Neural cell (in vitro differentiated cells): Measurements from ENCODE around the gene RAD51B. TPM values are rescaled to one million over a fixed set of nuclear protein-coding genes. Genes with fewer than 3 reads are reported as not detected.

Experiments
- H2AFZ ChIP-seq: fragments of 200-600, 300-800 bp; sonication (generic), shearing (Covaris generic); 2 replicates; pipeline ENCODE4 v1.6.0; 2014; ENCODE audit warnings: low read depth, mild to moderate bottlenecking, antibody characterized with exemption, low read length, moderate library complexity
- H3F3A ChIP-seq: fragments of 200-600 bp; shearing (Covaris generic); 2 replicates; pipeline ENCODE4 v1.6.1; 2016; ENCODE audit warnings: mild to moderate bottlenecking, moderate library complexity, mixed read lengths, antibody characterized with exemption, low read length; ENCODE audit not compliant: insufficient read depth, poor library complexity, severe bottlenecking
- H3K27ac ChIP-seq: fragments of 200-600, 300-800 bp; sonication (generic), shearing (Covaris generic); 2 replicates; pipeline ENCODE4 v1.5.1; 2014; ENCODE audit warnings: mild to moderate bottlenecking, low read length, moderate library complexity
- H3K27me3 ChIP-seq: fragments of 300-800, 200-600 bp; sonication (generic), shearing (Covaris generic); 2 replicates; pipeline ENCODE4 v1.6.0; 2014; ENCODE audit warnings: mild to moderate bottlenecking, low read depth, low read length, moderate library complexity; ENCODE audit not compliant: insufficient read depth
- H3K36me3 ChIP-seq: fragments of 300-800, 200-600 bp; sonication (generic), shearing (Covaris generic); 2 replicates; pipeline ENCODE4 v1.5.1; 2014; ENCODE audit warnings: mild to moderate bottlenecking, antibody characterized with exemption, low read length, moderate library complexity; ENCODE audit not compliant: insufficient read depth
- H3K4me2 ChIP-seq: fragments of 300-800, 200-600 bp; sonication (generic), shearing (Covaris generic); 2 replicates; pipeline ENCODE4 v1.6.0; 2014; ENCODE audit warnings: mild to moderate bottlenecking, low read length
- H3K4me3 ChIP-seq: fragments of 300-800, 200-600 bp; sonication (generic), shearing (Covaris generic); 2 replicates; pipeline ENCODE4 v1.5.1; 2014; ENCODE audit warnings: mild to moderate bottlenecking, low read length, moderate library complexity
- H3K79me2 ChIP-seq: fragments of 200-600 bp; shearing (Covaris generic); replicated peaks from 2 replicates; pipeline ENCODE4 v1.6.0; 2014; ENCODE audit warnings: mild to moderate bottlenecking, low read length, moderate library complexity; ENCODE audit not compliant: insufficient read depth
- H3K9ac ChIP-seq: fragments of 300-800, 200-600 bp; sonication (generic), shearing (Covaris generic); 2 replicates; pipeline ENCODE4 v1.6.1; 2016; ENCODE audit warnings: mild to moderate bottlenecking, low read length, mixed read lengths
- H3K9me2 ChIP-seq: fragments of 200-600 bp; shearing (Covaris generic); 2 replicates; pipeline ENCODE4 v1.6.1; 2016; ENCODE audit warnings: mild to moderate bottlenecking, low read length, mixed read lengths; ENCODE audit not compliant: insufficient read depth
- H3K9me3 ChIP-seq: fragments of 200-600, 300-800 bp; sonication (generic), shearing (Covaris generic); 2 replicates; pipeline ENCODE4 v1.6.1; 2016; ENCODE audit warnings: mild to moderate bottlenecking, mixed run types, low read length, moderate library complexity, mixed read lengths
- H4K20me1 ChIP-seq: fragments of 200-600 bp; shearing (Covaris generic); 2 replicates; pipeline ENCODE4 v1.6.1; 2016; ENCODE audit warnings: mild to moderate bottlenecking, mixed run types; ENCODE audit not compliant: insufficient read depth
- CTCF ChIP-seq: fragments of 450-650 bp; IDR thresholded peaks from 2 replicates; pipeline ENCODE4 v1.5.1; 2014; ENCODE audit warnings: antibody characterized with exemption, mild to moderate bottlenecking, moderate library complexity; ENCODE audit not compliant: poor library complexity, severe bottlenecking
- EP300 ChIP-seq: fragments of 450-650 bp; conservative IDR thresholded peaks from 2 replicates; pipeline ENCODE4 v1.6.1; 2014; ENCODE audit warnings: antibody characterized with exemption, mild to moderate bottlenecking, moderate library complexity; ENCODE audit not compliant: poor library complexity, severe bottlenecking
- EZH2 ChIP-seq: fragments of 200-600, 300-800 bp; shearing (Covaris generic), sonication (generic); IDR thresholded peaks from 2 replicates; pipeline ENCODE4 v1.6.1; 2014; ENCODE audit warnings: antibody characterized with exemption, low read length, borderline replicate concordance, mild to moderate bottlenecking; ENCODE audit not compliant: insufficient read depth, poor library complexity, severe bottlenecking
- MXI1 ChIP-seq: fragments of 450-650 bp; conservative IDR thresholded peaks from 2 replicates; pipeline ENCODE4 v1.6.1; 2014; ENCODE audit warnings: antibody characterized with exemption, mild to moderate bottlenecking; ENCODE audit not compliant: poor library complexity, severe bottlenecking
- POLR2AphosphoS5 ChIP-seq: IDR thresholded peaks from 2 replicates; pipeline ENCODE4 v1.6.1; 2012
- RAD21 ChIP-seq: fragments of 450-650 bp; conservative IDR thresholded peaks from 2 replicates; pipeline ENCODE4 v1.6.1; 2014; ENCODE audit warnings: antibody characterized with exemption, mild to moderate bottlenecking, moderate library complexity
- REST ChIP-seq: IDR thresholded peaks from 2 replicates; pipeline ENCODE4 v1.6.1; 2012; ENCODE audit warnings: borderline replicate concordance
- SMC3 ChIP-seq: fragments of 450-650 bp; conservative IDR thresholded peaks from 2 replicates; pipeline ENCODE4 v1.6.1; 2014; ENCODE audit warnings: antibody characterized with exemption, mild to moderate bottlenecking, moderate library complexity; ENCODE audit not compliant: poor library complexity
- TAF1 ChIP-seq: IDR thresholded peaks from 2 replicates; pipeline ENCODE4 v1.6.1; 2012; ENCODE audit warnings: low read depth
- polyA plus RNA-seq: library from polyadenylated mRNA; depleted of rRNA; stranded (reverse); fragments of >200 nt; gene quantifications from 2 replicates; pipeline ENCODE4 v1.2.3, GENCODE V29; 2014

Gene RAD51B
- polyA plus RNA-seq, 1 donor from 2014 or later = 3.1 TPM

GRCh38 chr14:68630081-68630571 is 810.5 kb downstream of the RAD51B start:
- no peaks in the 10 kb centered on the region for H3K9me2 ChIP-seq
- no peaks in the 10 kb centered on the region for H3K36me3 ChIP-seq
- no peaks in the 10 kb centered on the region for H4K20me1 ChIP-seq
- H2AFZ ChIP-seq = no peak overlapping the region
- TF ChIP-seq REST (no peak), EP300 (no peak), POLR2AphosphoS5 (no peak), SMC3 (no peak), CTCF (no peak), TAF1 (no peak), RAD21 (no peak), EZH2 (no peak), MXI1 (no peak)
- H3F3A ChIP-seq = no peaks in the 10 kb centered on the region
- H3K27me3 ChIP-seq = no peaks in the 10 kb centered on the region
- no peaks in the 10 kb centered on the region for H3K9me3 ChIP-seq
- no peak overlapping the region for H3K4me3 ChIP-seq
- H3K4me2 ChIP-seq = no peak overlapping the region
- no peaks in the 10 kb centered on the region for H3K79me2 ChIP-seq
- H3K27ac ChIP-seq = no peak overlapping the region
- no peak overlapping the region for H3K9ac ChIP-seq

GRCh38 chr14:68630611-68631393 is 811.2 kb downstream of the RAD51B start:
- Histone ChIP-seq H3K4me3 (no peak overlapping the region), H3K9ac (no peak overlapping the region), H3K9me3 (no peaks in the 10 kb centered on the region), H3K79me2 (no peaks in the 10 kb centered on the region), H3K4me2 (no peak overlapping the region), H4K20me1 (no peaks in the 10 kb centered on the region), H3K9me2 (no peaks in the 10 kb centered on the region), H3K27me3 (no peaks in the 10 kb centered on the region), H3K36me3 (no peaks in the 10 kb centered on the region), H3F3A (no peaks in the 10 kb centered on the region), H2AFZ (no peak overlapping the region), H3K27ac (no peak overlapping the region)
- no peak for TF ChIP-seq EP300
- no peak for TF ChIP-seq REST
- TF ChIP-seq TAF1 = no peak
- no peak for TF ChIP-seq RAD21
- TF ChIP-seq SMC3 = no peak
- TF ChIP-seq POLR2AphosphoS5 = no peak
